Keratinocyte (primary cell): ENCODE results near the gene PLCD1. TPM values are rescaled to one million over a fixed set of nuclear protein-coding genes. Genes with fewer than 3 reads are reported as not detected.

ENCODE experiments used
- DNase-seq: peaks from one replicate; pipeline ENCODE4 v3.0.0-alpha.2; 2011; ENCODE audit warnings: low read depth, missing footprints, low spot score
- FAIRE-seq: peaks from 2 replicates; lab custom pipeline; 2011; peaks lifted over from hg19 to GRCh38; lab: Jason Lieb, UNC
- H2AFZ ChIP-seq: 2 replicates; pipeline ENCODE4 v1.6.0; 2012; ENCODE audit warnings: low read length, control low read depth, inconsistent platforms; ENCODE audit not compliant: control insufficient read depth
- H3K27ac ChIP-seq: 2 replicates; pipeline ENCODE4 v1.5.1; 2011; ENCODE audit warnings: low read length; ENCODE audit not compliant: control insufficient read depth, insufficient read depth
- H3K27me3 ChIP-seq: 3 replicates; pipeline ENCODE4 v1.6.0; 2011; ENCODE audit warnings: low read length; ENCODE audit not compliant: control insufficient read depth, insufficient read depth; ENCODE audit errors: extremely low read depth
- H3K36me3 ChIP-seq, 2 experiments: 2 replicates in 1 of 2; 3 replicates in 1 of 2; pipeline ENCODE4 v1.5.1; 2011; ENCODE audit warnings: low read length in 2 of 2, mild to moderate bottlenecking in 1 of 2; ENCODE audit not compliant: control insufficient read depth in 2 of 2, insufficient read depth in 2 of 2; ENCODE audit errors: extremely low read depth in 1 of 2
- H3K4me1 ChIP-seq: 3 replicates; pipeline ENCODE4 v1.5.1; 2011; ENCODE audit warnings: low read length; ENCODE audit not compliant: control insufficient read depth, insufficient read depth; ENCODE audit errors: extremely low read depth
- H3K4me2 ChIP-seq: 3 replicates; pipeline ENCODE4 v1.6.0; 2011; ENCODE audit warnings: low read depth, low read length; ENCODE audit not compliant: control insufficient read depth, insufficient read depth; ENCODE audit errors: extremely low read depth
- H3K4me3 ChIP-seq, 3 experiments: fragments of 200-600 bp in 1 of 3; sonication (generic) in 1 of 3; 2 replicates in 2 of 3; 3 replicates in 1 of 3; pipeline ENCODE4 v1.5.1; 2011 to 2016; ENCODE audit warnings: low read length in 3 of 3, mild to moderate bottlenecking in 3 of 3, control low read depth in 2 of 3, inconsistent platforms in 1 of 3, low read depth in 1 of 3, mixed read lengths in 1 of 3, mixed run types in 1 of 3, moderate library complexity in 1 of 3; ENCODE audit not compliant: control insufficient read depth in 2 of 3, insufficient read depth in 2 of 3; ENCODE audit errors: extremely low read depth in 1 of 3
- H3K79me2 ChIP-seq: 2 replicates; pipeline ENCODE4 v1.6.0; 2012; ENCODE audit warnings: low read length; ENCODE audit not compliant: control insufficient read depth, insufficient read depth
- H3K9ac ChIP-seq: 3 replicates; pipeline ENCODE4 v1.6.0; 2011; ENCODE audit warnings: low read length; ENCODE audit not compliant: control insufficient read depth, insufficient read depth; ENCODE audit errors: extremely low read depth
- H3K9me1 ChIP-seq: 3 replicates; pipeline ENCODE4 v1.6.0; 2011; ENCODE audit warnings: low read length; ENCODE audit not compliant: control insufficient read depth, insufficient read depth; ENCODE audit errors: extremely low read depth
- H3K9me3 ChIP-seq: 2 replicates; pipeline ENCODE4 v1.5.1; 2012; ENCODE audit warnings: low read depth, low read length; ENCODE audit not compliant: control insufficient read depth
- H4K20me1 ChIP-seq: 3 replicates; pipeline ENCODE4 v1.6.0; 2011; ENCODE audit warnings: low read length; ENCODE audit not compliant: control insufficient read depth, insufficient read depth; ENCODE audit errors: extremely low read depth
- CTCF ChIP-seq, 3 experiments: IDR thresholded peaks in 1 of 3; conservative IDR thresholded peaks in 1 of 3; optimal IDR thresholded peaks in 1 of 3; 2 replicates in 2 of 3; 3 replicates in 1 of 3; pipeline versions ENCODE3 to v1.5.1; 2011; ENCODE audit warnings: low read length in 3 of 3, mild to moderate bottlenecking in 3 of 3, moderate library complexity in 2 of 3, control low read depth in 1 of 3, inconsistent platforms in 1 of 3; ENCODE audit not compliant: insufficient read depth in 2 of 3; ENCODE audit errors: extremely low read depth in 1 of 3
- EZH2 ChIP-seq: IDR thresholded peaks from one replicate; pipeline ENCODE4 v1.6.1; 2012; ENCODE audit warnings: inconsistent platforms, mild to moderate bottlenecking, low read length, moderate library complexity
- dilution Hi-C: fragments of 300-500 bp; cut with MboI; formaldehyde crosslinking; loops from one replicate; pipeline ENCODE4 v1.7.0; 2020; ENCODE audit warnings: low sequenced_read_pairs; ENCODE audit not compliant: extremely low pct_ligation_motif_present
- polyA plus RNA-seq, 5 experiments: library from polyadenylated mRNA; depleted of rRNA in 3 of 5; stranded (reverse) in 3 of 5; stranded (forward) in 1 of 5; unstranded in 1 of 5; fragments of >200 nt; gene quantifications; 1 replicate in 1 of 5; 2 replicates in 3 of 5; 3 replicates in 1 of 5; pipeline versions ENCODE4 v1.2.1 to v1.2.3, GENCODE V29; 2011 to 2012; ENCODE audit warnings: missing spikeins in 2 of 5, low read depth in 1 of 5, low replicate concordance in 1 of 5

PLCD1 gene
- polyA plus RNA-seq, 1 donor (not counting 4 experiments of a cell fraction or from before 2014, with no cell fraction given) = 26.0 TPM

GRCh38 chr3:38009807-38010591 is 19.4 kb downstream of the PLCD1 start:
- Histone ChIP-seq H3K9me3 (no peaks in the 10 kb centered on the region), H3K4me2 (no peak overlapping the region), H3K4me1 (peaks cover 8% of the 10 kb centered on the region), H3K36me3 (peaks cover 0 to 24% of the 10 kb centered on the region in 2 experiments), H3K9ac (no peak overlapping the region), H4K20me1 (no peaks in the 10 kb centered on the region), H3K9me1 (no peaks in the 10 kb centered on the region), H3K79me2 (no peaks in the 10 kb centered on the region), H3K4me3 (no peak overlapping the region), H3K27ac (no peak overlapping the region), H2AFZ (no peak overlapping the region), H3K27me3 (no peaks in the 10 kb centered on the region)
- no peak for DNase-seq
- TF ChIP-seq EZH2 = no peak
- no peak for TF ChIP-seq CTCF (optimal IDR thresholded peaks at IDR 0.05 in 1 of 3, IDR thresholded peaks at IDR 0.05 in 1 of 3, conservative IDR thresholded peaks at IDR 0.05 in 1 of 3; ENCODE audit: extremely low read depth in 1 of 3, insufficient read depth in 2 of 3, low read length in 3 of 3)
- dilution Hi-C loops = no loop called here
- FAIRE-seq = no peak

GRCh38 chr3:38008971-38009580 is 20.4 kb downstream of the PLCD1 start:
- dilution Hi-C loops = no loop called here
- no peak overlapping the region for H2AFZ ChIP-seq
- no peak for DNase-seq
- H3K9me3 ChIP-seq = no peaks in the 10 kb centered on the region
- peaks cover 0 to 24% of the 10 kb centered on the region in 2 experiments for H3K36me3 ChIP-seq
- TF ChIP-seq CTCF (optimal IDR thresholded peaks at IDR 0.05 in 1 of 3, IDR thresholded peaks at IDR 0.05 in 1 of 3, conservative IDR thresholded peaks at IDR 0.05 in 1 of 3; ENCODE audit: extremely low read depth in 1 of 3, insufficient read depth in 2 of 3, low read length in 3 of 3) (no peak), EZH2 (no peak)
- no peaks in the 10 kb centered on the region for H3K79me2 ChIP-seq
- no peak overlapping the region for H3K9ac ChIP-seq
- no peaks in the 10 kb centered on the region for H4K20me1 ChIP-seq
- no peak overlapping the region for H3K4me3 ChIP-seq
- no peaks in the 10 kb centered on the region for H3K9me1 ChIP-seq
- H3K27me3 ChIP-seq = no peaks in the 10 kb centered on the region
- FAIRE-seq = no peak
- peaks cover 8% of the 10 kb centered on the region for H3K4me1 ChIP-seq
- H3K4me2 ChIP-seq = no peak overlapping the region
- no peak overlapping the region for H3K27ac ChIP-seq
